Heart left ventricle (tissue), 16 donors: ENCODE data around the gene CHMP1A. TPM values are rescaled to one million over a fixed set of nuclear protein-coding genes. Genes with fewer than 3 reads are reported as not detected.
A peak's percentile ranks its signal among the peaks of the same experiment; 100 is the strongest.

Source experiments
- ATAC-seq, 4 donors: fragments of 200-7000 bp; cut with Tn5 transposase; one replicate each; pipeline ENCODE4 v1.9.1; 2020 to 2022; ENCODE audit warnings: moderate library complexity in 4 of 4, mild to moderate bottlenecking in 3 of 4, moderate number of reproducible peaks in 1 of 4
- DNase-seq, 5 donors: peaks; one replicate each; pipeline ENCODE4 v3.0.0-alpha.2; 2020
- H3K27ac ChIP-seq, 12 donors: fragments of 200-600 bp; sonication (generic) in 4 of 12; one replicate each; pipeline versions ENCODE4 v1.5.0 to v1.8.0; 2016 to 2022; ENCODE audit warnings: mild to moderate bottlenecking in 2 of 12
- H3K27me3 ChIP-seq, 9 donors: fragments of 200-600 bp; sonication (generic) in 2 of 9; one replicate each; pipeline versions ENCODE4 v1.5.1 to v1.8.0; 2016 to 2022; ENCODE audit warnings: mild to moderate bottlenecking in 3 of 9
- H3K36me3 ChIP-seq, 9 donors: fragments of 200-600 bp; sonication (generic) in 2 of 9; one replicate each; pipeline versions ENCODE4 v1.5.0 to v1.8.0; 2018 to 2022; ENCODE audit warnings: mild to moderate bottlenecking in 2 of 9
- H3K4me1 ChIP-seq, 12 donors: fragments of 200-600 bp; sonication (generic) in 4 of 12; one replicate each; pipeline versions ENCODE4 v1.5.0 to v1.8.0; 2016 to 2022; ENCODE audit warnings: mild to moderate bottlenecking in 3 of 12
- H3K4me3 ChIP-seq, 12 donors: fragments of 200-600 bp; sonication (generic) in 4 of 12; one replicate each; pipeline versions ENCODE4 v1.5.0 to v1.8.0; 2017 to 2022; ENCODE audit warnings: mild to moderate bottlenecking in 9 of 12, moderate library complexity in 4 of 12
- H3K9me3 ChIP-seq, 12 donors: fragments of 200-600 bp; sonication (generic) in 4 of 12; one replicate each; pipeline versions ENCODE4 v1.5.0 to v1.8.0; 2016 to 2022; ENCODE audit warnings: mild to moderate bottlenecking in 1 of 12
- POLR2A ChIP-seq, 2 donors: fragments of 450-650 bp; IDR thresholded peaks; one replicate each; pipeline ENCODE4 v1.6.1; 2017; ENCODE audit warnings: antibody characterized with exemption in 2 of 2, mild to moderate bottlenecking in 2 of 2, moderate library complexity in 2 of 2
- WGBS, 4 donors: extraction: QIAGEN DNeasy Blood & Tissue Kit in 2 of 4; methylation state at CpG; one replicate each; pipeline versions ENCODE4 v1.1.5 to v1.1.7; 2013 to 2018; 5-methylcytosine and 5-hydroxymethylcytosine counted together
- intact Hi-C, 10 donors: fragments of 100-400 bp; cut with DNase I; formaldehyde crosslinking; loops; one replicate each; pipeline versions ENCODE4 v1.11.1 to v1.14.2; 2022
- polyA plus RNA-seq, 2 donors: library from polyadenylated mRNA; stranded (reverse); fragments of 200-250 nt; gene quantifications; one replicate each; pipeline ENCODE4 v1.2.3, GENCODE V29; 2013
- total RNA-seq, 9 donors: library from RNA; depleted of rRNA in 2 of 9; stranded (reverse); fragments of >200 nt in 2 of 9; fragmentation: NEBNext Ultra II Directional in 3 of 9; extraction: Animal tissue kit (Norgen Biotek cat#: 25700) in 3 of 9; gene quantifications; one replicate each; pipeline versions ENCODE4 v1.1.0 to v1.2.4, GENCODE V29; 2016 to 2023
- TF ChIP-seq, protein P1 (sequence below), 12 donors: fragments of 200-600 bp; sonication (generic) in 4 of 12; IDR thresholded peaks; one replicate each; pipeline versions ENCODE4 v1.5.0 to v1.8.0; 2018 to 2022; ENCODE audit warnings: antibody characterized with exemption in 12 of 12, mild to moderate bottlenecking in 5 of 12
- donor health status: ischemic (EF 13 %, LVEDD 7.1; RV severe dilation, severe dysfunction).
- donor health status: healthy with polysubstance abuse.
- donor health status: DM: no; HTN: yes; CAD: no.
- donor health status: DM: no; HTN: no; CAD: no.
- donor health status: ischemic (EF 25% LVEDD 6.9; RV normal size, moderate dysfunction).
- donor health status: ischemic (EF 25% LVEDD 5.7; RV mildly dilated, moderate dysfunction).
- donor health status: healthy.
- donor health status: DM: yes; HTN: yes; CAD: no.
- donor health status: ischemic (EF 35%, LVEDD 5.7; RV mildly dilated, moderate dysfunction).
- donor health status: nonischemic (EF 11% LVEDD 7.7; RV severe dilation, severe dysfunction).
- donor health status: DM: yes; HTN: yes; CAD: no.
- donor health status: PGD.
- donor health status: ischemic (EF 29% LVEDD 5.4; RV normal size, mild dysfunction).
- donor health status: nonischemic (EF 23%, LVEDD 6.1; RV moderate dilation, normal function).

Gene CHMP1A
- total and polyA plus RNA-seq, 11 donors: 29.3 to 86.3 (median 44.6) TPM

DNA sequence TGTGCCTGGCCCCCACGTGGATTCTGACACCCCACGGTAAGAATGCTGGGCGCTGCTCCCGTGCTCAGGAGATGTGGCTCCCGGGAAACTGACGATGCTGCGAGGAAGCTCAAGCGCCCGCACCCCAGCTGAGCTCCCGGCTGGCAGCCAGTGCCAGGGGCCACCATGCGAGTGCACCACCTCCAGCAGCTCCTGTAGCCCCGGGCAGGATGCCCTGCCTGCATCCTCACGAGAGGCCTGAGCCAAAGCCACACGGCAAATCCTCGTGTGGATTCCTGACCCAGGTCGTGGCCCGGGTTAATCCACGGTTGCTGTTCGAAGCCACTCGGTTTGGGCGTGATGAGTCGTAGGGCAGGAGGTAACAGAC, 55.6 kb downstream of the CHMP1A start:
- peaks cover 0 to 12% (median 0%) of the 10 kb centered on the region in 9 donors for H3K27me3 ChIP-seq
- H3K4me3 ChIP-seq: no peak overlapping the region
- H3K4me1 ChIP-seq: peaks cover 0 to 14% (median 3%) of the 10 kb centered on the region in 12 donors
- no peak for TF ChIP-seq POLR2A (IDR thresholded peaks at IDR 0.05)
- TF ChIP-seq, protein P1, sequence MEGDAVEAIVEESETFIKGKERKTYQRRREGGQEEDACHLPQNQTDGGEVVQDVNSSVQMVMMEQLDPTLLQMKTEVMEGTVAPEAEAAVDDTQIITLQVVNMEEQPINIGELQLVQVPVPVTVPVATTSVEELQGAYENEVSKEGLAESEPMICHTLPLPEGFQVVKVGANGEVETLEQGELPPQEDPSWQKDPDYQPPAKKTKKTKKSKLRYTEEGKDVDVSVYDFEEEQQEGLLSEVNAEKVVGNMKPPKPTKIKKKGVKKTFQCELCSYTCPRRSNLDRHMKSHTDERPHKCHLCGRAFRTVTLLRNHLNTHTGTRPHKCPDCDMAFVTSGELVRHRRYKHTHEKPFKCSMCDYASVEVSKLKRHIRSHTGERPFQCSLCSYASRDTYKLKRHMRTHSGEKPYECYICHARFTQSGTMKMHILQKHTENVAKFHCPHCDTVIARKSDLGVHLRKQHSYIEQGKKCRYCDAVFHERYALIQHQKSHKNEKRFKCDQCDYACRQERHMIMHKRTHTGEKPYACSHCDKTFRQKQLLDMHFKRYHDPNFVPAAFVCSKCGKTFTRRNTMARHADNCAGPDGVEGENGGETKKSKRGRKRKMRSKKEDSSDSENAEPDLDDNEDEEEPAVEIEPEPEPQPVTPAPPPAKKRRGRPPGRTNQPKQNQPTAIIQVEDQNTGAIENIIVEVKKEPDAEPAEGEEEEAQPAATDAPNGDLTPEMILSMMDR (IDR thresholded peaks at IDR 0.05): no peak
- H3K9me3 ChIP-seq: no peaks in the 10 kb centered on the region
- WGBS, 4 donors: 53 to 64% (median 57%) methylated on average over 13 to 22 of the region's 22 CpGs
- no peak overlapping the region for H3K27ac ChIP-seq
- intact Hi-C loops: no loop called here
- DNase-seq: no peak
- no peaks in the 10 kb centered on the region for H3K36me3 ChIP-seq
- no peak for ATAC-seq

DNA sequence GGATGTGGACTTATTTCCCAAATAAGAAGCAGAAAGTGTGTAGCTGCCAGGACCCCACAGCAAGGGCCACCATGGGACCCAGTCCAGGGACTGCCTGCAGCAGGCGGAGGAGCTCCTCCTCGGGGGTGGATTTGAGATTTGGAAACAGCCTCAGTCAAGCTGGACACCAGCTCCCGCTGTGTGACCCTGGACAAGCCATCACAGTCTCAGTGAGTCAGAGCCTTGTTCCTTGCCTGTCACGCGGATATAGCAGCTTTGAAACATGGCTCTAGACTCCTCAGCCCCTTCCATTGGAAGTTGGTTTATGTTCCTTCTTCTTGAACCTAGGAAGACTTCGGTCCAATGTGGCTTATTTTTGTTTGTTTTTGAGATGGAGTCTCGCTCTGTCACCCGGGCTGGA, 56.6 kb downstream of the CHMP1A start:
- Histone ChIP-seq H3K9me3 (no peaks in the 10 kb centered on the region), H3K4me1 (peaks cover 0 to 14% (median 3%) of the 10 kb centered on the region in 12 donors), H3K27me3 (peaks cover 0 to 12% (median 0%) of the 10 kb centered on the region in 9 donors), H3K4me3 (no peak overlapping the region), H3K27ac (no peak overlapping the region), H3K36me3 (no peaks in the 10 kb centered on the region)
- TF ChIP-seq, protein P1 (IDR thresholded peaks at IDR 0.05): no peak
- no peak for TF ChIP-seq POLR2A (IDR thresholded peaks at IDR 0.05)
- intact Hi-C loops: no loop called here
- 66 to 87% (median 86%) methylated on average over 5 to 8 of the region's 8 CpGs for WGBS, 4 donors
- no peak for DNase-seq
- ATAC-seq: no peak

DNA sequence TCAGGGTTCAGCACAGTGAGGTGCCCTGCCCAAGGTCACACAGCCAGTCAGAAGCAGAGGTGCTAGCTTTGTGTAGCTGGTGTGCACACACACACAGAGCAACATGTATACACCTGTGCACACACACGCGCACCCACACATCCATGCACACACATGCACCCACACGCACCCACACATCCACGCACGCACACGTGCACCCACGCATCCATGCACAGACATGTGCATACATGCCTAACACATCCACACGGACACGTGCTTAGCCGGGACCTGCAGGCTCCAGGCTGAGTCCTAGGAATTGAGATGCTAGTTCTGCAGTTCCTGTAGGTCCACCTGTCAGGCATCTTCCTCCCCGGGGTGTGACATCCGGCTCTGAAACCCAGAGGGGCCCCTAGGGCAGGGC, 57.1 kb downstream of the CHMP1A start:
- ATAC-seq (peak in 1 of 4 donors; percentile 16), DNase-seq (no peak)
- intact Hi-C loops: no loop called here
- TF ChIP-seq POLR2A (IDR thresholded peaks at IDR 0.05): no peak
- TF ChIP-seq, protein P1 (IDR thresholded peaks at IDR 0.05): no peak
- no peak overlapping the region for H3K27ac ChIP-seq
- peaks cover 0 to 9% (median 0%) of the 10 kb centered on the region in 9 donors for H3K27me3 ChIP-seq
- H3K36me3 ChIP-seq: no peaks in the 10 kb centered on the region
- H3K4me1 ChIP-seq: peaks cover 0 to 14% (median 3%) of the 10 kb centered on the region in 12 donors
- H3K4me3 ChIP-seq: no peak overlapping the region
- H3K9me3 ChIP-seq: no peaks in the 10 kb centered on the region
- WGBS, 4 donors: 81 to 91% (median 86%) methylated on average over 11 to 12 of the region's 12 CpGs

DNA sequence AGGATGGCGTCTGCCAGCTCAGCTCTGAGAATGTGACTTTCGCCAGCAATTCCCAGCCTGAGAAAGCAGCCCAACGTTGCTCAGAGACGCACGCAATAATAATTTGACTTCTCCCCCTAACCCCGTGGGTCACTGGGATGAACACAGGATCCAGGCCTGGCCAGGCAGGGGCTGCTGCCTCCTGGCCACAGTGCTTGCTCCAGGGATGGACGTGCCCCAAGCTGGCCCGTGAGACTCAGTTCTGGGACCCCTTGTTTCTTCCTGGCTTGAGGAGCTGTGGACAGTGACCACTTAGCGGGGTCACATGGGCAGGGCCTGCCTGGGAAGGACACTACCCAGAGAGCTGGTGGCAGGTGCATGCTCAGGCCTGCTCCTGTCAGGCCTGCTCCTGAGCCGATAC, 57.6 kb downstream of the CHMP1A start:
- no peak for TF ChIP-seq POLR2A (IDR thresholded peaks at IDR 0.05)
- TF ChIP-seq, protein P1 (IDR thresholded peaks at IDR 0.05): no peak
- Histone ChIP-seq H3K9me3 (no peaks in the 10 kb centered on the region), H3K27ac (no peak overlapping the region), H3K4me3 (no peak overlapping the region), H3K27me3 (peaks cover 0 to 4% (median 0%) of the 10 kb centered on the region in 9 donors), H3K4me1 (peaks cover 0 to 14% (median 3%) of the 10 kb centered on the region in 12 donors), H3K36me3 (no peaks in the 10 kb centered on the region)
- 80 to 88% (median 83%) methylated on average over 8 to 10 of the region's 10 CpGs for WGBS, 4 donors
- DNase-seq (no peak), ATAC-seq (no peak)
- intact Hi-C loops: no loop called here
